Endodermal cell (in vitro differentiated cells): ENCODE measurements around the gene AGPAT1. TPM values are rescaled to one million over a fixed set of nuclear protein-coding genes. Genes with fewer than 3 reads are reported as not detected.

Experiments used
- DNase-seq: peaks from one replicate; pipeline ENCODE4 v3.0.0-alpha.2; 2017
- H3K27ac ChIP-seq: 2 replicates; pipeline ENCODE4 v1.5.1; 2013; ENCODE audit warnings: mild to moderate bottlenecking, low read depth, low read length, moderate library complexity
- H3K27me3 ChIP-seq: 2 replicates; pipeline ENCODE4 v1.6.1; 2013; ENCODE audit warnings: mild to moderate bottlenecking, low read length, moderate library complexity; ENCODE audit not compliant: insufficient read depth, control insufficient read depth, poor library complexity, severe bottlenecking
- H3K36me3 ChIP-seq: 2 replicates; pipeline ENCODE4 v1.7.0; 2013; ENCODE audit warnings: mild to moderate bottlenecking, low read length, moderate library complexity; ENCODE audit not compliant: control insufficient read depth, insufficient read depth
- H3K4me1 ChIP-seq: one replicate; pipeline ENCODE4 v1.7.0; 2013; ENCODE audit warnings: low read length; ENCODE audit not compliant: control insufficient read depth, insufficient read depth
- H3K4me3 ChIP-seq: 2 replicates; pipeline ENCODE4 v1.5.1; 2013; ENCODE audit warnings: mild to moderate bottlenecking, low read length, moderate library complexity
- H3K9ac ChIP-seq: 2 replicates; pipeline ENCODE4 v1.6.1; 2013; ENCODE audit warnings: mild to moderate bottlenecking, low read length, moderate library complexity; ENCODE audit not compliant: poor library complexity, severe bottlenecking; ENCODE audit errors: extremely low read depth
- H3K9me3 ChIP-seq: 2 replicates; pipeline ENCODE4 v1.6.1; 2013; ENCODE audit warnings: mild to moderate bottlenecking, low read length, moderate library complexity; ENCODE audit not compliant: control insufficient read depth
- H3K27ac Mint-ChIP-seq: 2 replicates; pipeline ENCODE4 v1.8.0; 2020; ENCODE audit warnings: mixed read lengths
- H3K27me3 Mint-ChIP-seq: 2 replicates; pipeline ENCODE4 v1.8.0; 2021; ENCODE audit warnings: mild to moderate bottlenecking, mixed read lengths; ENCODE audit not compliant: insufficient read depth
- H3K36me3 Mint-ChIP-seq: 2 replicates; pipeline ENCODE4 v1.8.0; 2020; ENCODE audit warnings: low read depth, mixed read lengths
- H3K4me1 Mint-ChIP-seq: 2 replicates; pipeline ENCODE4 v1.8.0; 2020; ENCODE audit warnings: mixed read lengths
- H3K4me3 Mint-ChIP-seq: 2 replicates; pipeline ENCODE4 v1.8.0; 2020; ENCODE audit warnings: mild to moderate bottlenecking, moderate library complexity, mixed read lengths
- H3K9me3 Mint-ChIP-seq: 2 replicates; pipeline ENCODE4 v1.8.0; 2020; ENCODE audit warnings: mild to moderate bottlenecking, mixed read lengths
- WGBS, 2 experiments: methylation state at CpG; one replicate each; pipeline versions ENCODE4 v1.1.5 to v1.1.7; 2013; ENCODE audit warnings: missing lambda C conversion rate in 2 of 2, mixed read lengths in 1 of 2; ENCODE audit not compliant: insufficient coverage in 1 of 2, insufficient read length in 1 of 2; 5-methylcytosine and 5-hydroxymethylcytosine counted together
- total RNA-seq, 2 donors: library from RNA; stranded (reverse); fragmentation: NEBNext Ultra II Directional in 1 of 2; extraction: Animal tissue kit (Norgen Biotek cat#: 25700) in 1 of 2; gene quantifications; 2 replicates in 1 of 2; 3 replicates in 1 of 2; pipeline ENCODE4 v1.2.1, GENCODE V29; 2021
- TF ChIP-seq, protein P1 (sequence below): fragments of 200-600 bp; sonication (generic); conservative IDR thresholded peaks from 2 replicates; pipeline ENCODE4 v1.5.0; 2021; ENCODE audit warnings: antibody characterized with exemption, mild to moderate bottlenecking

Gene AGPAT1
- total RNA-seq, 2 donors from 2014 or later = 124 to 147 TPM

- Histone ChIP-seq H3K9me3 (no peaks in the 10 kb centered on the region), H3K4me1 (peaks cover 26% of the 10 kb centered on the region), H3K27ac (peak overlapping the region; percentile 50), H3K36me3 (peaks cover 71% of the 10 kb centered on the region), H3K4me3 (peak overlapping the region; percentile 21), H3K27me3 (no peaks in the 10 kb centered on the region), H3K9ac (no peak overlapping the region)
- peaks cover 48% of the 10 kb centered on the region for H3K4me1 Mint-ChIP-seq
- H3K27me3 Mint-ChIP-seq = no peaks in the 10 kb centered on the region
- DNase-seq = peak; percentile 72
- peaks cover 72% of the 10 kb centered on the region for H3K36me3 Mint-ChIP-seq
- H3K27ac Mint-ChIP-seq = peak overlapping the region; percentile 96
- no peaks in the 10 kb centered on the region for H3K9me3 Mint-ChIP-seq
- TF ChIP-seq, protein P1, sequence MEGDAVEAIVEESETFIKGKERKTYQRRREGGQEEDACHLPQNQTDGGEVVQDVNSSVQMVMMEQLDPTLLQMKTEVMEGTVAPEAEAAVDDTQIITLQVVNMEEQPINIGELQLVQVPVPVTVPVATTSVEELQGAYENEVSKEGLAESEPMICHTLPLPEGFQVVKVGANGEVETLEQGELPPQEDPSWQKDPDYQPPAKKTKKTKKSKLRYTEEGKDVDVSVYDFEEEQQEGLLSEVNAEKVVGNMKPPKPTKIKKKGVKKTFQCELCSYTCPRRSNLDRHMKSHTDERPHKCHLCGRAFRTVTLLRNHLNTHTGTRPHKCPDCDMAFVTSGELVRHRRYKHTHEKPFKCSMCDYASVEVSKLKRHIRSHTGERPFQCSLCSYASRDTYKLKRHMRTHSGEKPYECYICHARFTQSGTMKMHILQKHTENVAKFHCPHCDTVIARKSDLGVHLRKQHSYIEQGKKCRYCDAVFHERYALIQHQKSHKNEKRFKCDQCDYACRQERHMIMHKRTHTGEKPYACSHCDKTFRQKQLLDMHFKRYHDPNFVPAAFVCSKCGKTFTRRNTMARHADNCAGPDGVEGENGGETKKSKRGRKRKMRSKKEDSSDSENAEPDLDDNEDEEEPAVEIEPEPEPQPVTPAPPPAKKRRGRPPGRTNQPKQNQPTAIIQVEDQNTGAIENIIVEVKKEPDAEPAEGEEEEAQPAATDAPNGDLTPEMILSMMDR = no peak
- WGBS, 2 experiments = 63 to 80% methylated on average over 2 to 6 of the region's 6 CpGs
- H3K4me3 Mint-ChIP-seq = peak overlapping the region; percentile 40
Observed at GRCh38 chr6:32167761-32168262, 8.1 kb downstream of the AGPAT1 start.

DNA sequence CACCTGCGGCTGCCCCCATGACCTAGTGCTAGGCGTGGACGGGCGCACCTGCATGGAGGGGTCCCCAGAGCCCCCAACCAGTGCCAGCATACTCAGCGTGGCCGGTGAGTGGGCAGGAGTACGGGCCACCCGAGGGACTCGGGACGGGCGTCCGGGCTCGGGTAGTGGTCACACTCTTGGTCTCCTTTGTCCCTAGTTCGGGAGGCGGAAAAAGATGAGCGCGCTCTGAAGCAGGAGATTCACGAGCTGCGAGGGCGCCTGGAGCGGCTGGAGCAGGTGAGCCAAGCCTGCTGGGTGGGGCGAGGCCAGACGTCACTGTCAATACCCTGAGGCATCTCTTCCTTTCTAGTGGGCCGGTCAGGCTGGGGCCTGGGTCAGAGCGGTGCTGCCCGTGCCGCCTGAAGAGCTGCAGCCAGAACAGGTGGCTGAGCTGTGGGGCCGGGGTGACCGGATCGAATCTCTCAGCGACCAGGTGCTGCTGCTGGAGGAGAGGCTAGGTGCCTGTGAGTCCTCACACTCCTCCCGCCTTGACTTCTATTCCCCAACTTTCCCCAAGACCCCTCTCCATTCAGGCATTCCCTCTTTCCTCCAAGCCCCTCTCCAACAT, 8.6 kb downstream of the AGPAT1 start:
- peak overlapping the region; percentile 50 for H3K27ac ChIP-seq
- TF ChIP-seq, protein P1 = no peak

GRCh38 chr6:32166411-32167061, 9.3 kb downstream of the AGPAT1 start:
- Histone ChIP-seq H3K36me3 (peaks cover 76% of the 10 kb centered on the region), H3K9ac (no peak overlapping the region), H3K27ac (peak overlapping the region; percentile 50), H3K9me3 (no peaks in the 10 kb centered on the region), H3K27me3 (no peaks in the 10 kb centered on the region), H3K4me3 (no peak overlapping the region), H3K4me1 (peaks cover 26% of the 10 kb centered on the region)
- DNase-seq = peak; percentile 91
- TF ChIP-seq, protein P1 = peak; percentile 53
- Mint-ChIP-seq H3K27me3 (no peaks in the 10 kb centered on the region), H3K4me1 (peaks cover 45% of the 10 kb centered on the region), H3K4me3 (no peak overlapping the region), H3K27ac (peak overlapping the region; percentile 96), H3K9me3 (no peaks in the 10 kb centered on the region), H3K36me3 (peaks cover 79% of the 10 kb centered on the region)
- WGBS, 2 experiments = 93 to 94% methylated on average over 14 to 30 of the region's 30 CpGs

More for the DNA sequence above, 8.6 kb downstream of the AGPAT1 start:
- Mint-ChIP-seq H3K36me3 (peaks cover 77% of the 10 kb centered on the region), H3K27ac (peak overlapping the region; percentile 96), H3K4me1 (peaks cover 45% of the 10 kb centered on the region), H3K4me3 (peak overlapping the region; percentile 40), H3K9me3 (no peaks in the 10 kb centered on the region), H3K27me3 (no peaks in the 10 kb centered on the region)
- H3K36me3 ChIP-seq = peaks cover 75% of the 10 kb centered on the region
- H3K9me3 ChIP-seq = no peaks in the 10 kb centered on the region
- H3K27me3 ChIP-seq = no peaks in the 10 kb centered on the region
- no peak overlapping the region for H3K4me3 ChIP-seq
- no peak overlapping the region for H3K9ac ChIP-seq
- H3K4me1 ChIP-seq = peaks cover 26% of the 10 kb centered on the region
- no peak for DNase-seq
- WGBS, 2 experiments = 94 to 96% methylated on average over 29 to 32 of the region's 32 CpGs
